Pancreas (tissue), 10 donors: ENCODE results near the gene NME7. TPM values are rescaled to one million over a fixed set of nuclear protein-coding genes. Genes with fewer than 3 reads are reported as not detected.

Experiments
- ATAC-seq, 4 donors: fragments of 200-7000 bp; cut with Tn5 transposase; one replicate each; pipeline versions ENCODE4 v1.8.0 to v1.9.1; 2020; ENCODE audit warnings: mild to moderate bottlenecking in 4 of 4, moderate library complexity in 4 of 4
- DNase-seq, 6 donors: peaks; one replicate each; pipeline ENCODE4 v3.0.0-alpha.2; 2020
- FAIRE-seq: peaks from 2 replicates; lab custom pipeline; 2012; peaks lifted over from hg19 to GRCh38; lab: Jason Lieb, UNC
- H3K27ac ChIP-seq, 4 donors: fragments of 200-600 bp; sonication (generic); 1 replicate in 3 of 4; 2 replicates in 1 of 4; pipeline versions ENCODE4 v1.5.0 to v1.8.0; 2020
- H3K27me3 ChIP-seq, 4 donors: fragments of 200-600 bp; one replicate each; pipeline ENCODE4 v1.8.0; 2021
- H3K36me3 ChIP-seq, 3 donors: fragments of 200-600 bp; sonication (generic) in 1 of 3; one replicate each; pipeline versions ENCODE4 v1.5.0 to v1.8.0; 2020 to 2021
- H3K4me1 ChIP-seq, 3 donors: fragments of 200-600 bp; one replicate each; pipeline ENCODE4 v1.8.0; 2021
- H3K4me3 ChIP-seq, 4 donors: fragments of 200-600 bp; sonication (generic) in 2 of 4; one replicate each; pipeline versions ENCODE4 v1.5.0 to v1.8.0; 2020 to 2021
- H3K9me3 ChIP-seq, 4 donors: fragments of 200-600 bp; one replicate each; pipeline ENCODE4 v1.8.0; 2021
- CTCF ChIP-seq, 4 donors: fragments of 200-600 bp; sonication (generic) in 3 of 4; IDR thresholded peaks; one replicate each; pipeline versions ENCODE4 v1.5.0 to v1.8.0; 2021; ENCODE audit warnings: antibody characterized with exemption in 4 of 4
- WGBS, 2 donors: extraction: QIAGEN DNeasy Blood & Tissue Kit; methylation state at CpG; one replicate each; pipeline ENCODE4 v1.1.7; 2013; 5-methylcytosine and 5-hydroxymethylcytosine counted together
- intact Hi-C, 3 donors: fragments of 100-400 bp; cut with DNase I; formaldehyde crosslinking; loops; one replicate each; pipeline versions ENCODE4 v1.11.1 to v1.14.2; 2022
- polyA plus RNA-seq, 2 donors: library from polyadenylated mRNA; stranded (reverse); fragments of 200-250 nt; gene quantifications; one replicate each; pipeline ENCODE4 v1.2.3, GENCODE V29; 2013
- total RNA-seq, 6 donors: library from RNA; stranded (reverse); fragmentation: NEBNext Ultra II Directional in 4 of 6; extraction: Animal tissue kit (Norgen Biotek cat#: 25700) in 4 of 6; gene quantifications; one replicate each; pipeline versions ENCODE4 v1.2.1 to v1.2.4, GENCODE V29; 2021 to 2023
- donor health status: healthy with polysubstance abuse.
- donor health status: DM: no; HTN: no; CAD: no; lungs with moderate emphysema.
- donor health status: DM: no; HTN: no; CAD: no.
- donor health status: control.
- donor health status: control.
- donor health status: Bipolar disorder and iron deficiency.
- donor health status: DM: yes; HTN: yes; CAD: no.
- donor health status: DM: no; HTN: no; CAD: no.
- donor health status: DM: no; HTN: no; CAD: no.
- donor health status: DM: yes; HTN: yes; CAD: no.

The NME7 gene
- total and polyA plus RNA-seq, 8 donors: 5.0 to 12.6 (median 8.0) TPM

GRCh38 chr1:169122976-169123375 lies 244.6 kb downstream of the NME7 start:
- H3K36me3 ChIP-seq: peaks cover 0 to 46% (median 0%) of the 10 kb centered on the region in 3 donors
- DNase-seq: no peak
- H3K4me3 ChIP-seq: no peak overlapping the region
- no peaks in the 10 kb centered on the region for H3K27me3 ChIP-seq
- TF ChIP-seq CTCF (IDR thresholded peaks at IDR 0.05): no peak
- H3K9me3 ChIP-seq: no peaks in the 10 kb centered on the region
- peak overlapping the region in 1 of 4 donors; percentile 20 for H3K27ac ChIP-seq
- peaks cover 7 to 24% (median 8%) of the 10 kb centered on the region in 3 donors for H3K4me1 ChIP-seq
- intact Hi-C loops: loop anchor here in 1 of 3 donors (10.0 kb wide), 1 partner anchor 518 kb away; no protein-coding TSS in a partner anchor
- WGBS, 2 donors: 47% methylated on average over 6 of the region's 6 CpGs
- no peak for ATAC-seq
- no peak for FAIRE-seq

- Histone ChIP-seq H3K27ac (peak overlapping the region in 2 of 4 donors; percentile 36 to 50), H3K36me3 (peaks cover 0 to 32% (median 0%) of the 10 kb centered on the region in 3 donors), H3K4me3 (no peak overlapping the region), H3K9me3 (no peaks in the 10 kb centered on the region), H3K4me1 (peaks cover 7 to 33% (median 14%) of the 10 kb centered on the region in 3 donors), H3K27me3 (no peaks in the 10 kb centered on the region)
- intact Hi-C loops: loop anchor here in 1 of 3 donors (10.0 kb wide), 1 partner anchor 517 kb away; no protein-coding TSS in a partner anchor
- DNase-seq: no peak
- TF ChIP-seq CTCF (IDR thresholded peaks at IDR 0.05): no peak
- FAIRE-seq: no peak
- no peak for ATAC-seq
- 77 to 85% methylated on average over 6 of the region's 6 CpGs for WGBS, 2 donors
Measured at GRCh38 chr1:169121146-169121923, 246.3 kb downstream of the NME7 start.

- WGBS, 2 donors: 59% methylated on average over 5 of the region's 5 CpGs
- intact Hi-C loops: loop anchor here in 1 of 3 donors (10.0 kb wide), 1 partner anchor 515 kb away; no protein-coding TSS in a partner anchor
- no peak for TF ChIP-seq CTCF (IDR thresholded peaks at IDR 0.05)
- no peak overlapping the region for H3K4me3 ChIP-seq
- no peak for ATAC-seq
- H3K36me3 ChIP-seq: peaks cover 0 to 19% (median 0%) of the 10 kb centered on the region in 3 donors
- peak overlapping the region in 2 of 4 donors; percentile 21 to 98 for H3K27ac ChIP-seq
- no peak for FAIRE-seq
- H3K4me1 ChIP-seq: peaks cover 7 to 43% (median 23%) of the 10 kb centered on the region in 3 donors
- no peaks in the 10 kb centered on the region for H3K9me3 ChIP-seq
- no peak for DNase-seq
- no peaks in the 10 kb centered on the region for H3K27me3 ChIP-seq
Measured at GRCh38 chr1:169120066-169120465, 247.5 kb downstream of the NME7 start.

GRCh38 chr1:169119405-169119804 lies 248.2 kb downstream of the NME7 start:
- ATAC-seq (no peak), FAIRE-seq (no peak), DNase-seq (no peak)
- Histone ChIP-seq H3K4me1 (peaks cover 7 to 44% (median 22%) of the 10 kb centered on the region in 3 donors), H3K9me3 (no peaks in the 10 kb centered on the region), H3K27me3 (no peaks in the 10 kb centered on the region), H3K27ac (peak overlapping the region in 2 of 4 donors; percentile 21 to 98), H3K4me3 (no peak overlapping the region), H3K36me3 (peaks cover 0 to 17% (median 0%) of the 10 kb centered on the region in 3 donors)
- no peak for TF ChIP-seq CTCF (IDR thresholded peaks at IDR 0.05)
- intact Hi-C loops: no loop called here
- WGBS, 2 donors: 53 to 68% methylated on average over 5 of the region's 5 CpGs
